HEK293 (cell line): Measurements from ENCODE around the gene ARMC8.

ENCODE experiments used
- CTCF ChIA-PET: fragments of 350-600 bp; formaldehyde crosslinking; extraction: SDS; loops from one replicate; lab custom pipeline; 2021; ENCODE audit warnings: antibody characterized with exemption; lab: Yijun Ruan, JAX
- POLR2A ChIA-PET: fragments of 300-600 bp; formaldehyde crosslinking; extraction: SDS; loops from one replicate; lab custom pipeline; 2020; ENCODE audit warnings: antibody characterized with exemption, inconsistent platforms; lab: Yijun Ruan, JAX
- H3K27ac ChIP-seq: fragments of 200-500 bp; sonication (Bioruptor generic); 2 replicates; pipeline ENCODE4 v1.5.1; 2014; ENCODE audit warnings: low read depth, low read length, control low read depth, inconsistent platforms; ENCODE audit errors: extremely low read depth
- H3K36me3 ChIP-seq, 2 experiments: fragments of 200-500 bp in 1 of 2; sonication (Bioruptor generic) in 1 of 2; 1 replicate in 1 of 2; 2 replicates in 1 of 2; pipeline ENCODE4 v1.5.1; 2014 to 2017; ENCODE audit warnings: inconsistent platforms in 2 of 2, low read length in 2 of 2; ENCODE audit not compliant: control insufficient read depth in 2 of 2, insufficient read depth in 1 of 2
- H3K4me1 ChIP-seq: fragments of 200-500 bp; sonication (Bioruptor generic); 2 replicates; pipeline ENCODE4 v1.5.1; 2014; ENCODE audit warnings: mild to moderate bottlenecking, low read length, inconsistent platforms; ENCODE audit not compliant: control insufficient read depth, insufficient read depth
- H3K4me3 ChIP-seq: 2 replicates; pipeline ENCODE4 v1.5.1; 2011; ENCODE audit warnings: low read depth, mild to moderate bottlenecking, control low read depth, low read length, moderate library complexity
- H3K9me3 ChIP-seq: fragments of 200-500 bp; sonication (Bioruptor generic); 2 replicates; pipeline ENCODE4 v1.5.1; 2014; ENCODE audit warnings: low read depth, low read length, inconsistent platforms; ENCODE audit not compliant: control insufficient read depth, insufficient read depth
- BCL11A ChIP-seq: fragments of 450-650 bp; formaldehyde crosslinking; IDR thresholded peaks from 2 replicates; pipeline ENCODE4 v1.5.1; 2016; ENCODE audit warnings: low read depth, missing biosample characterization, missing genetic modification characterization
- EGR2 ChIP-seq: fragments of 450-650 bp; formaldehyde crosslinking; IDR thresholded peaks from 2 replicates; pipeline ENCODE4 v1.5.1; 2016; ENCODE audit warnings: low read depth, missing biosample characterization, missing genetic modification characterization
- IKZF3 ChIP-seq: fragments of 450-650 bp; IDR thresholded peaks from 2 replicates; pipeline ENCODE4 v1.5.0; 2018; ENCODE audit warnings: missing biosample characterization, mild to moderate bottlenecking, missing genetic modification characterization, moderate library complexity
- KLF8 ChIP-seq: fragments of 450-650 bp; formaldehyde crosslinking; IDR thresholded peaks from 2 replicates; pipeline ENCODE4 v1.5.1; 2016; ENCODE audit warnings: missing biosample characterization, missing genetic modification characterization
- SP7 ChIP-seq: fragments of 450-650 bp; formaldehyde crosslinking; IDR thresholded peaks from 2 replicates; pipeline ENCODE4 v1.5.1; 2016; ENCODE audit warnings: missing biosample characterization, missing genetic modification characterization
- YY1 ChIP-seq: fragments of 450-650 bp; formaldehyde crosslinking; IDR thresholded peaks from 2 replicates; pipeline ENCODE4 v1.5.1; 2018; ENCODE audit warnings: missing biosample characterization, missing genetic modification characterization
- ZBTB20 ChIP-seq: fragments of 450-650 bp; formaldehyde crosslinking; IDR thresholded peaks from 2 replicates; pipeline ENCODE4 v1.5.1; 2016; ENCODE audit warnings: missing biosample characterization, missing genetic modification characterization
- ZBTB21 ChIP-seq: fragments of 450-650 bp; formaldehyde crosslinking; IDR thresholded peaks from 2 replicates; pipeline ENCODE4 v1.5.1; 2017; ENCODE audit warnings: missing biosample characterization, missing genetic modification characterization
- ZBTB7A ChIP-seq: fragments of 450-650 bp; formaldehyde crosslinking; IDR thresholded peaks from 2 replicates; pipeline ENCODE4 v1.5.1; 2016; ENCODE audit warnings: low read depth, missing biosample characterization, missing genetic modification characterization
- ZBTB8A ChIP-seq: fragments of 450-650 bp; formaldehyde crosslinking; IDR thresholded peaks from 2 replicates; pipeline ENCODE4 v1.5.1; 2016; ENCODE audit warnings: missing biosample characterization, missing genetic modification characterization
- ZFHX2 ChIP-seq: fragments of 450-650 bp; formaldehyde crosslinking; conservative IDR thresholded peaks from 2 replicates; pipeline ENCODE4 v1.5.1; 2016; ENCODE audit warnings: missing biosample characterization, missing genetic modification characterization
- ZNF155 ChIP-seq: fragments of 450-650 bp; formaldehyde crosslinking; IDR thresholded peaks from 2 replicates; pipeline ENCODE4 v1.5.1; 2016; ENCODE audit warnings: missing biosample characterization, missing genetic modification characterization
- ZNF174 ChIP-seq: fragments of 450-650 bp; formaldehyde crosslinking; IDR thresholded peaks from 2 replicates; pipeline ENCODE4 v1.5.0; 2017; ENCODE audit warnings: missing biosample characterization, mild to moderate bottlenecking, missing genetic modification characterization
- ZNF184 ChIP-seq: fragments of 450-650 bp; IDR thresholded peaks from 2 replicates; pipeline ENCODE4 v1.5.1; 2018; ENCODE audit warnings: missing biosample characterization, mild to moderate bottlenecking, missing genetic modification characterization
- ZNF2 ChIP-seq: fragments of 450-650 bp; formaldehyde crosslinking; IDR thresholded peaks from 2 replicates; pipeline ENCODE4 v1.5.1; 2016; ENCODE audit warnings: missing biosample characterization, missing genetic modification characterization
- ZNF24 ChIP-seq: fragments of 450-650 bp; formaldehyde crosslinking; IDR thresholded peaks from 2 replicates; pipeline ENCODE4 v1.5.1; 2016; ENCODE audit warnings: missing biosample characterization, missing genetic modification characterization
- ZNF335 ChIP-seq: fragments of 450-650 bp; formaldehyde crosslinking; conservative IDR thresholded peaks from 2 replicates; pipeline ENCODE4 v1.5.1; 2016; ENCODE audit warnings: missing biosample characterization, missing genetic modification characterization
- ZNF341 ChIP-seq: fragments of 450-650 bp; formaldehyde crosslinking; IDR thresholded peaks from 2 replicates; pipeline ENCODE4; 2016; ENCODE audit warnings: low read depth, missing biosample characterization, missing genetic modification characterization
- ZNF37A ChIP-seq: fragments of 450-650 bp; IDR thresholded peaks from 2 replicates; pipeline ENCODE4 v1.5.1; 2018; ENCODE audit warnings: missing biosample characterization, missing genetic modification characterization
- ZNF48 ChIP-seq: fragments of 450-650 bp; formaldehyde crosslinking; IDR thresholded peaks from 2 replicates; pipeline ENCODE4 v1.5.1; 2016; ENCODE audit warnings: missing biosample characterization, missing genetic modification characterization
- ZNF561 ChIP-seq: fragments of 450-650 bp; IDR thresholded peaks from 2 replicates; pipeline ENCODE4 v1.5.1; 2018; ENCODE audit warnings: missing biosample characterization, missing genetic modification characterization, borderline replicate concordance
- ZNF580 ChIP-seq: fragments of 450-650 bp; formaldehyde crosslinking; IDR thresholded peaks from 2 replicates; pipeline ENCODE4 v1.5.1; 2016; ENCODE audit warnings: missing biosample characterization, missing genetic modification characterization
- ZNF610 ChIP-seq: fragments of 450-650 bp; formaldehyde crosslinking; IDR thresholded peaks from 2 replicates; pipeline ENCODE4 v1.5.1; 2016; ENCODE audit warnings: missing biosample characterization, missing genetic modification characterization, borderline replicate concordance
- ZNF623 ChIP-seq: fragments of 450-650 bp; formaldehyde crosslinking; IDR thresholded peaks from 2 replicates; pipeline ENCODE4 v1.5.1; 2016; ENCODE audit warnings: missing biosample characterization, missing genetic modification characterization
- ZNF629 ChIP-seq: fragments of 450-650 bp; formaldehyde crosslinking; IDR thresholded peaks from 2 replicates; pipeline ENCODE4 v1.5.1; 2017; ENCODE audit warnings: missing biosample characterization, missing genetic modification characterization
- ZNF660 ChIP-seq: fragments of 450-650 bp; IDR thresholded peaks from 2 replicates; pipeline ENCODE4 v1.5.1; 2018; ENCODE audit warnings: missing biosample characterization, mild to moderate bottlenecking, missing genetic modification characterization
- TF ChIP-seq, protein P1 (sequence below): fragments of 450-650 bp; formaldehyde crosslinking; IDR thresholded peaks from 2 replicates; pipeline ENCODE4 v1.5.1; 2016; ENCODE audit warnings: missing biosample characterization, missing genetic modification characterization
- TF ChIP-seq, protein P2 (sequence below): fragments of 450-650 bp; IDR thresholded peaks from 2 replicates; pipeline ENCODE4 v1.5.1; 2018; ENCODE audit warnings: missing biosample characterization, mild to moderate bottlenecking, missing genetic modification characterization
- TF ChIP-seq, protein P3 (sequence below): fragments of 450-650 bp; formaldehyde crosslinking; IDR thresholded peaks from 2 replicates; pipeline ENCODE4 v1.5.1; 2016; ENCODE audit warnings: missing biosample characterization, missing genetic modification characterization

ARMC8 gene, protein sequence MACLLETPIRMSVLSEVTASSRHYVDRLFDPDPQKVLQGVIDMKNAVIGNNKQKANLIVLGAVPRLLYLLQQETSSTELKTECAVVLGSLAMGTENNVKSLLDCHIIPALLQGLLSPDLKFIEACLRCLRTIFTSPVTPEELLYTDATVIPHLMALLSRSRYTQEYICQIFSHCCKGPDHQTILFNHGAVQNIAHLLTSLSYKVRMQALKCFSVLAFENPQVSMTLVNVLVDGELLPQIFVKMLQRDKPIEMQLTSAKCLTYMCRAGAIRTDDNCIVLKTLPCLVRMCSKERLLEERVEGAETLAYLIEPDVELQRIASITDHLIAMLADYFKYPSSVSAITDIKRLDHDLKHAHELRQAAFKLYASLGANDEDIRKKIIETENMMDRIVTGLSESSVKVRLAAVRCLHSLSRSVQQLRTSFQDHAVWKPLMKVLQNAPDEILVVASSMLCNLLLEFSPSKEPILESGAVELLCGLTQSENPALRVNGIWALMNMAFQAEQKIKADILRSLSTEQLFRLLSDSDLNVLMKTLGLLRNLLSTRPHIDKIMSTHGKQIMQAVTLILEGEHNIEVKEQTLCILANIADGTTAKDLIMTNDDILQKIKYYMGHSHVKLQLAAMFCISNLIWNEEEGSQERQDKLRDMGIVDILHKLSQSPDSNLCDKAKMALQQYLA

DNA sequence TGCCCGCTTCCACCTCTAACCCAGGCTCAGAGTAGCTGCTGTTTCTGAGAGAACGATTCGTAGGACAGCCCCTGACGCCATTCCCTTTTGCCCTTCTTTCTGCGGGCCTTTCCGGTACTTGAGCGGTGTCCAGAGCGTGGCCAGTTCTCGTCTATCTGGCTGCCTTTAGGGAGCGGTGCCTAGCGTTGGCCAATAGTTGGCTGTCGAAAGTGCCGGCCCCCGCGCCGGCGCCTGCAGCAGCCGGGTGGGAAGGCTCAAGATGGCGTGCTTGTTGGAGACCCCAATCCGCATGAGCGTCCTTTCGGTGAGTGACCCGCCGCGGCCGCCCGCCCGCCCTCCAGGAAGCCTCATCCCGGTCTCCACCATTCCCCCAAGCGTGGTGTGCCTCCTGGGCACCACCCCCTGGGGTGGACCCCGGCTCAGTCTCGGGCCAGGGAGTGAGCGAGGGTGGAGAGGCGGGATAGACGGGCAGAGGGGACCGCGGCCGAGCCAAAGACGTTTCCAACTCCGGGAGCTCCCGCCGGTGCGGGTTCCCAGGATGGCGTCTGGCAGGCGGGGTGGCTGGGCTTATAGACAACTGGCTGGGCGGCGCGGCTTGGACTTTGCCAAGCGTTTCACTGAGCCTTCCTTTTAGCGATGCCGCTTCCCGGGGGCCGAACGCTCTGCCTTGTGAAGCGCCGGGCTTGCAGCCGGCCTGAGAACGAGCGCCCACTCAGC, at the start of gene ARMC8:
ARMC8 (plus strand) TSS at position 6 of the 717 bp plus-strand sequence; CDS start at position 260, 254 bp downstream.
- peaks cover 0 to 18% of the 10 kb centered on the region in 2 experiments; a peak in 1 of 3 replicates for H3K36me3 ChIP-seq
- H3K9me3 ChIP-seq = no peaks in the 10 kb centered on the region
- H3K4me3 ChIP-seq = peak within 1 kb of the TSS; percentile 99
- ChIA-PET CTCF (interaction anchor here (0.7 to 0.8 kb wide), 3 partner anchors 15 to 196 kb away, joined by 3 to 4 read pairs (median 3); no protein-coding TSS in a partner anchor), POLR2A (interaction anchor here (1.2 to 2.5 kb wide), 4 partner anchors 14 to 97 kb away, joined by 3 to 22 read pairs (median 6); partner anchors contain the start of gene DBR1)
- H3K27ac ChIP-seq = peak within 1 kb of the TSS; percentile 88
- no peaks in the 10 kb centered on the region; the same call in 1 of the 2 replicates for H3K4me1 ChIP-seq
- 0 out of 2 replicates have a peak, but pooled peaks have one; percentile 49 for TF ChIP-seq ZNF24 (tag by site-specific recombination)
- TF ChIP-seq ZBTB7A = peak; percentile 96
- no peak for TF ChIP-seq ZNF610 (tag by site-specific recombination)
- no peak for TF ChIP-seq ZNF174 (tag by site-specific recombination)
- no peak for TF ChIP-seq ZNF37A (tag by site-specific recombination)
- no peak for TF ChIP-seq ZNF155 (tag by site-specific recombination)
- peak; percentile 33; the same call in 1 of the 2 replicates for TF ChIP-seq ZNF660
- TF ChIP-seq BCL11A (tag by site-specific recombination) = no peak
- peak; percentile 65 for TF ChIP-seq ZBTB8A (tag by site-specific recombination)
- peak; percentile 73; the same call in 1 of the 2 replicates for TF ChIP-seq ZNF2 (tag by site-specific recombination)
- peak; percentile 61; the same call in 1 of the 2 replicates for TF ChIP-seq ZNF629 (tag by site-specific recombination)
- TF ChIP-seq, protein P1, sequence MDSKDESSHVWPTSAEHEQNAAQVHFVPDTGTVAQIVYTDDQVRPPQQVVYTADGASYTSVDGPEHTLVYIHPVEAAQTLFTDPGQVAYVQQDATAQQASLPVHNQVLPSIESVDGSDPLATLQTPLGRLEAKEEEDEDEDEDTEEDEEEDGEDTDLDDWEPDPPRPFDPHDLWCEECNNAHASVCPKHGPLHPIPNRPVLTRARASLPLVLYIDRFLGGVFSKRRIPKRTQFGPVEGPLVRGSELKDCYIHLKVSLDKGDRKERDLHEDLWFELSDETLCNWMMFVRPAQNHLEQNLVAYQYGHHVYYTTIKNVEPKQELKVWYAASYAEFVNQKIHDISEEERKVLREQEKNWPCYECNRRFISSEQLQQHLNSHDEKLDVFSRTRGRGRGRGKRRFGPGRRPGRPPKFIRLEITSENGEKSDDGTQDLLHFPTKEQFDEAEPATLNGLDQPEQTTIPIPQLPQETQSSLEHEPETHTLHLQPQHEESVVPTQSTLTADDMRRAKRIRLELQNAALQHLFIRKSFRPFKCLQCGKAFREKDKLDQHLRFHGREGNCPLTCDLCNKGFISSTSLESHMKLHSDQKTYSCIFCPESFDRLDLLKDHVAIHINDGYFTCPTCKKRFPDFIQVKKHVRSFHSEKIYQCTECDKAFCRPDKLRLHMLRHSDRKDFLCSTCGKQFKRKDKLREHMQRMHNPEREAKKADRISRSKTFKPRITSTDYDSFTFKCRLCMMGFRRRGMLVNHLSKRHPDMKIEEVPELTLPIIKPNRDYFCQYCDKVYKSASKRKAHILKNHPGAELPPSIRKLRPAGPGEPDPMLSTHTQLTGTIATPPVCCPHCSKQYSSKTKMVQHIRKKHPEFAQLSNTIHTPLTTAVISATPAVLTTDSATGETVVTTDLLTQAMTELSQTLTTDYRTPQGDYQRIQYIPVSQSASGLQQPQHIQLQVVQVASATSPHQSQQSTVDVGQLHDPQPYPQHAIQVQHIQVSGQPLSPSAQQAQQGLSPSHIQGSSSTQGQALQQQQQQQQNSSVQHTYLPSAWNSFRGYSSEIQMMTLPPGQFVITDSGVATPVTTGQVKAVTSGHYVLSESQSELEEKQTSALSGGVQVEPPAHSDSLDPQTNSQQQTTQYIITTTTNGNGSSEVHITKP (tag by site-specific recombination) = peak; percentile 94
- TF ChIP-seq EGR2 = 0 out of 2 replicates have a peak, but pooled peaks have one; percentile 28
- TF ChIP-seq ZFHX2 (tag by site-specific recombination) = peak; percentile 50
- TF ChIP-seq ZNF623 (tag by site-specific recombination) = peak; percentile 47
- 0 out of 2 replicates have a peak, but pooled peaks have one; percentile 9 for TF ChIP-seq IKZF3 (tag by site-specific recombination)
- no peak for TF ChIP-seq ZNF184
- TF ChIP-seq, protein P2, sequence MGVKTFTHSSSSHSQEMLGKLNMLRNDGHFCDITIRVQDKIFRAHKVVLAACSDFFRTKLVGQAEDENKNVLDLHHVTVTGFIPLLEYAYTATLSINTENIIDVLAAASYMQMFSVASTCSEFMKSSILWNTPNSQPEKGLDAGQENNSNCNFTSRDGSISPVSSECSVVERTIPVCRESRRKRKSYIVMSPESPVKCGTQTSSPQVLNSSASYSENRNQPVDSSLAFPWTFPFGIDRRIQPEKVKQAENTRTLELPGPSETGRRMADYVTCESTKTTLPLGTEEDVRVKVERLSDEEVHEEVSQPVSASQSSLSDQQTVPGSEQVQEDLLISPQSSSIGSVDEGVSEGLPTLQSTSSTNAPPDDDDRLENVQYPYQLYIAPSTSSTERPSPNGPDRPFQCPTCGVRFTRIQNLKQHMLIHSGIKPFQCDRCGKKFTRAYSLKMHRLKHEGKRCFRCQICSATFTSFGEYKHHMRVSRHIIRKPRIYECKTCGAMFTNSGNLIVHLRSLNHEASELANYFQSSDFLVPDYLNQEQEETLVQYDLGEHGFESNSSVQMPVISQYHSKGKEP (tag by site-specific recombination) = peak; percentile 38; the same call in 1 of the 2 replicates
- TF ChIP-seq ZNF335 (tag by site-specific recombination) = peak; percentile 94
- TF ChIP-seq SP7 (tag by site-specific recombination) = peak; percentile 72; the same call in 1 of the 2 replicates
- TF ChIP-seq ZNF341 = peak; percentile 66; the same call in 1 of the 2 replicates
- TF ChIP-seq, protein P3, sequence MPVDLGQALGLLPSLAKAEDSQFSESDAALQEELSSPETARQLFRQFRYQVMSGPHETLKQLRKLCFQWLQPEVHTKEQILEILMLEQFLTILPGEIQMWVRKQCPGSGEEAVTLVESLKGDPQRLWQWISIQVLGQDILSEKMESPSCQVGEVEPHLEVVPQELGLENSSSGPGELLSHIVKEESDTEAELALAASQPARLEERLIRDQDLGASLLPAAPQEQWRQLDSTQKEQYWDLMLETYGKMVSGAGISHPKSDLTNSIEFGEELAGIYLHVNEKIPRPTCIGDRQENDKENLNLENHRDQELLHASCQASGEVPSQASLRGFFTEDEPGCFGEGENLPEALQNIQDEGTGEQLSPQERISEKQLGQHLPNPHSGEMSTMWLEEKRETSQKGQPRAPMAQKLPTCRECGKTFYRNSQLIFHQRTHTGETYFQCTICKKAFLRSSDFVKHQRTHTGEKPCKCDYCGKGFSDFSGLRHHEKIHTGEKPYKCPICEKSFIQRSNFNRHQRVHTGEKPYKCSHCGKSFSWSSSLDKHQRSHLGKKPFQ (tag by site-specific recombination) = 0 out of 2 replicates have a peak, but pooled peaks have one; percentile 39
- peak; percentile 86 for TF ChIP-seq ZNF580 (tag by site-specific recombination)
- TF ChIP-seq ZNF48 (tag by site-specific recombination) = no peak
- TF ChIP-seq ZBTB21 (tag by site-specific recombination) = peak; percentile 45; the same call in 1 of the 2 replicates
- TF ChIP-seq KLF8 (tag by site-specific recombination) = peak; percentile 79; the same call in 1 of the 2 replicates
- TF ChIP-seq ZNF561 (tag by site-specific recombination) = peak; percentile 29; the same call in 1 of the 2 replicates
- peak; percentile 89 for TF ChIP-seq YY1 (tag by site-specific recombination)
- peak; percentile 98 for TF ChIP-seq ZBTB20 (tag by site-specific recombination)
